HG02884 (cell line): Measurements from ENCODE around the gene CCK.
"Not testable (repeated sequence)": the region's sequence is repeated elsewhere in the genome, so short reads cannot be mapped to it uniquely, and the experiment has no call there.

Source experiments
- ATAC-seq: cut with Tn5 transposase; IDR thresholded peaks from one replicate; pipeline ENCODE4 v1.9.1; 2021; ENCODE audit warnings: mild to moderate bottlenecking, moderate library complexity; ENCODE audit not compliant: unreplicated experiment

The CCK gene

GRCh38 chr3:42266085-42266484 is at the start of gene CCK:
TSS of gene CCK (minus strand) at chr3:42266185. CDS start at chr3:42263630, 2,555 bp downstream.
- ATAC-seq = no peak

- ATAC-seq = no peak
Observed at GRCh38 chr3:42314411-42314810, 48.4 kb upstream of the CCK start.

GRCh38 chr3:42308651-42309050 is 42.7 kb upstream of the CCK start:
- no peak for ATAC-seq

- peak; percentile 52 for ATAC-seq
Observed at GRCh38 chr3:42306499-42306898, 40.5 kb upstream of the CCK start.

GRCh38 chr3:42302924-42303634 is 37.1 kb upstream of the CCK start:
- ATAC-seq = no peak

GRCh38 chr3:42301446-42302175 is 35.6 kb upstream of the CCK start:
- no peak for ATAC-seq

GRCh38 chr3:42300778-42301177 is 34.8 kb upstream of the CCK start:
- ATAC-seq = no peak

GRCh38 chr3:42300013-42300412 is 34.0 kb upstream of the CCK start:
- ATAC-seq = no peak

GRCh38 chr3:42298259-42298658 is 32.3 kb upstream of the CCK start:
- ATAC-seq = no peak

GRCh38 chr3:42292009-42292408 is 26.0 kb upstream of the CCK start:
- no peak for ATAC-seq

GRCh38 chr3:42290966-42291714 is 25.2 kb upstream of the CCK start:
- no peak for ATAC-seq

GRCh38 chr3:42289026-42289425 is 23.0 kb upstream of the CCK start:
- no peak for ATAC-seq

- no peak for ATAC-seq
Observed at GRCh38 chr3:42288385-42288784, 22.4 kb upstream of the CCK start.

GRCh38 chr3:42287423-42287822 is 21.4 kb upstream of the CCK start:
- not testable (repeated sequence) for ATAC-seq

- no peak for ATAC-seq
Observed at GRCh38 chr3:42277676-42278075, 11.7 kb upstream of the CCK start.

- ATAC-seq = peak; percentile 88
Observed at GRCh38 chr3:42276141-42277132, 10.5 kb upstream of the CCK start.

- no peak for ATAC-seq
Observed at GRCh38 chr3:42275217-42275616, 9.2 kb upstream of the CCK start.

GRCh38 chr3:42274266-42274665 is 8.3 kb upstream of the CCK start:
- no peak for ATAC-seq

GRCh38 chr3:42273361-42273760 is 7.4 kb upstream of the CCK start:
- no peak for ATAC-seq

- ATAC-seq = no peak
Observed at GRCh38 chr3:42271786-42272185, 5.8 kb upstream of the CCK start.

- ATAC-seq = no peak
Observed at GRCh38 chr3:42270561-42270960, 4.6 kb upstream of the CCK start.
